Astrocyte (in vitro differentiated cells and primary cell): ENCODE results near the gene TBKBP1. TPM values are rescaled to one million over a fixed set of nuclear protein-coding genes. Genes with fewer than 3 reads are reported as not detected.

ENCODE experiments used
- DNase-seq: peaks from one replicate; pipeline ENCODE4 v3.0.0-alpha.2; 2010; ENCODE audit warnings: low read depth
- FAIRE-seq: peaks from 2 replicates; lab custom pipeline; 2011; peaks lifted over from hg19 to GRCh38; lab: Jason Lieb, UNC
- H2AFZ ChIP-seq: 2 replicates; pipeline ENCODE4 v1.6.0; 2012; ENCODE audit warnings: low read depth, low read length, inconsistent platforms
- H3K27ac ChIP-seq: 2 replicates; pipeline ENCODE4 v1.5.1; 2011; ENCODE audit warnings: low read depth, low read length, inconsistent platforms
- H3K27me3 ChIP-seq: 2 replicates; pipeline ENCODE4 v1.6.0; 2011; ENCODE audit warnings: low read length, inconsistent platforms; ENCODE audit not compliant: insufficient read depth
- H3K36me3 ChIP-seq: 2 replicates; pipeline ENCODE4 v1.5.1; 2011; ENCODE audit warnings: low read length, inconsistent platforms; ENCODE audit not compliant: insufficient read depth
- H3K4me1 ChIP-seq: 2 replicates; pipeline ENCODE4 v1.5.1; 2011; ENCODE audit warnings: low read length, inconsistent platforms; ENCODE audit not compliant: insufficient read depth
- H3K4me2 ChIP-seq: 2 replicates; pipeline ENCODE4 v1.6.0; 2012; ENCODE audit warnings: low read length, inconsistent platforms
- H3K4me3 ChIP-seq: 2 replicates; pipeline ENCODE4 v1.5.1; 2011; ENCODE audit warnings: low read depth, mild to moderate bottlenecking, low read length, inconsistent platforms; ENCODE audit not compliant: insufficient read depth
- H3K79me2 ChIP-seq: 2 replicates; pipeline ENCODE4 v1.6.0; 2012; ENCODE audit warnings: mild to moderate bottlenecking, low read length, inconsistent platforms; ENCODE audit not compliant: insufficient read depth
- H3K9ac ChIP-seq: 2 replicates; pipeline ENCODE4 v1.6.0; 2012; ENCODE audit warnings: mild to moderate bottlenecking, low read length, inconsistent platforms
- H3K9me3 ChIP-seq: 2 replicates; pipeline ENCODE4 v1.5.1; 2012; ENCODE audit warnings: low read depth, mild to moderate bottlenecking, low read length, inconsistent platforms; ENCODE audit not compliant: insufficient read depth
- H4K20me1 ChIP-seq: 2 replicates; pipeline ENCODE4 v1.6.0; 2012; ENCODE audit warnings: low read length, inconsistent platforms; ENCODE audit not compliant: insufficient read depth
- H3K27ac Mint-ChIP-seq: one replicate; pipeline ENCODE4 v1.8.0; 2021; ENCODE audit warnings: mild to moderate bottlenecking, mixed read lengths; ENCODE audit not compliant: unreplicated experiment
- H3K27me3 Mint-ChIP-seq: one replicate; pipeline ENCODE4 v1.8.0; 2021; ENCODE audit warnings: low read depth, mixed read lengths; ENCODE audit not compliant: unreplicated experiment
- H3K36me3 Mint-ChIP-seq: one replicate; pipeline ENCODE4 v1.8.0; 2021; ENCODE audit warnings: low read depth, mixed read lengths; ENCODE audit not compliant: unreplicated experiment
- H3K4me1 Mint-ChIP-seq: one replicate; pipeline ENCODE4 v1.8.0; 2021; ENCODE audit warnings: low read depth, mixed read lengths; ENCODE audit not compliant: unreplicated experiment
- H3K4me3 Mint-ChIP-seq: one replicate; pipeline ENCODE4 v1.8.0; 2021; ENCODE audit warnings: mild to moderate bottlenecking, moderate library complexity, mixed read lengths; ENCODE audit not compliant: unreplicated experiment
- H3K9me3 Mint-ChIP-seq: one replicate; pipeline ENCODE4 v1.8.0; 2021; ENCODE audit warnings: mild to moderate bottlenecking, mixed read lengths; ENCODE audit not compliant: unreplicated experiment
- CTCF ChIP-seq: IDR thresholded peaks from 2 replicates; pipeline ENCODE4 v1.5.1; 2011; ENCODE audit warnings: low read depth, mild to moderate bottlenecking, inconsistent platforms, low read length, moderate library complexity; ENCODE audit not compliant: insufficient read depth
- EZH2 ChIP-seq: IDR thresholded peaks from 2 replicates; pipeline ENCODE4 v1.6.1; 2012; ENCODE audit warnings: mild to moderate bottlenecking, low read length, inconsistent platforms; ENCODE audit not compliant: insufficient read depth
- total RNA-seq: library from RNA; stranded (reverse); gene quantifications from 2 replicates; pipeline ENCODE4 v1.2.1, GENCODE V29; 2021

The TBKBP1 gene
- total RNA-seq, 1 donor from 2014 or later = 26.7 TPM

GRCh38 chr17:47744168-47745036 is 50.4 kb downstream of the TBKBP1 start:
- Histone ChIP-seq H3K27ac (no peak overlapping the region), H3K9me3 (no peaks in the 10 kb centered on the region), H3K9ac (no peak overlapping the region), H3K36me3 (no peaks in the 10 kb centered on the region), H3K4me2 (no peak overlapping the region), H3K79me2 (no peaks in the 10 kb centered on the region), H3K4me1 (no peaks in the 10 kb centered on the region), H3K4me3 (no peak overlapping the region), H2AFZ (no peak overlapping the region), H3K27me3 (peaks cover 35% of the 10 kb centered on the region), H4K20me1 (no peaks in the 10 kb centered on the region)
- Mint-ChIP-seq H3K9me3 (peaks cover 9% of the 10 kb centered on the region), H3K36me3 (no peaks in the 10 kb centered on the region), H3K4me1 (no peaks in the 10 kb centered on the region), H3K4me3 (no peak overlapping the region), H3K27me3 (peaks cover 45% of the 10 kb centered on the region), H3K27ac (no peak overlapping the region)
- no peak for TF ChIP-seq CTCF
- no peak for TF ChIP-seq EZH2
- DNase-seq (no peak), FAIRE-seq (no peak)

GRCh38 chr17:47745037-47745380 is 51.0 kb downstream of the TBKBP1 start:
- Histone ChIP-seq H3K79me2 (no peaks in the 10 kb centered on the region), H3K27me3 (peaks cover 41% of the 10 kb centered on the region), H3K36me3 (no peaks in the 10 kb centered on the region), H3K27ac (no peak overlapping the region), H3K9ac (no peak overlapping the region), H2AFZ (no peak overlapping the region), H3K4me2 (no peak overlapping the region), H3K9me3 (no peaks in the 10 kb centered on the region), H4K20me1 (no peaks in the 10 kb centered on the region), H3K4me3 (no peak overlapping the region), H3K4me1 (no peaks in the 10 kb centered on the region)
- H3K9me3 Mint-ChIP-seq = peaks cover 9% of the 10 kb centered on the region
- TF ChIP-seq EZH2 (no peak), CTCF (no peak)
- H3K27ac Mint-ChIP-seq = no peak overlapping the region
- no peaks in the 10 kb centered on the region for H3K36me3 Mint-ChIP-seq
- FAIRE-seq (no peak), DNase-seq (no peak)
- peaks cover 45% of the 10 kb centered on the region for H3K27me3 Mint-ChIP-seq
- H3K4me1 Mint-ChIP-seq = no peaks in the 10 kb centered on the region
- no peak overlapping the region for H3K4me3 Mint-ChIP-seq

GRCh38 chr17:47751471-47751870 is 57.5 kb downstream of the TBKBP1 start:
- FAIRE-seq (no peak), DNase-seq (no peak)
- Histone ChIP-seq H3K4me2 (no peak overlapping the region), H3K4me1 (no peaks in the 10 kb centered on the region), H3K9me3 (no peaks in the 10 kb centered on the region), H3K4me3 (no peak overlapping the region), H2AFZ (no peak overlapping the region), H3K36me3 (no peaks in the 10 kb centered on the region), H3K79me2 (no peaks in the 10 kb centered on the region), H4K20me1 (no peaks in the 10 kb centered on the region), H3K27ac (no peak overlapping the region), H3K9ac (no peak overlapping the region), H3K27me3 (peaks cover 12% of the 10 kb centered on the region)
- Mint-ChIP-seq H3K27ac (no peak overlapping the region), H3K36me3 (no peaks in the 10 kb centered on the region), H3K27me3 (peaks cover 31% of the 10 kb centered on the region), H3K4me1 (no peaks in the 10 kb centered on the region), H3K4me3 (no peak overlapping the region), H3K9me3 (peaks cover 2% of the 10 kb centered on the region)
- TF ChIP-seq EZH2 (no peak), CTCF (no peak)
